Upper lobe of left lung (tissue), 6 donors: ENCODE measurements around the gene GORASP2. TPM values are rescaled to one million over a fixed set of nuclear protein-coding genes. Genes with fewer than 3 reads are reported as not detected.

ENCODE experiments used
- ATAC-seq, 2 donors: fragments of 200-7000 bp; cut with Tn5 transposase; one replicate each; pipeline ENCODE4 v1.9.1; 2022; ENCODE audit warnings: mild to moderate bottlenecking in 2 of 2, moderate library complexity in 2 of 2; ENCODE audit not compliant: low FRiP score in 2 of 2
- DNase-seq, 2 donors: peaks; one replicate each; pipeline ENCODE4 v3.0.0-alpha.2; 2019 to 2020
- H3K27ac ChIP-seq, 4 donors: fragments of 200-600 bp; sonication (generic); one replicate each; pipeline ENCODE4 v1.5.1; 2016 to 2019
- H3K27me3 ChIP-seq, 4 donors: fragments of 200-600 bp; sonication (generic); one replicate each; pipeline ENCODE4 v1.5.1; 2017 to 2019
- H3K36me3 ChIP-seq, 4 donors: fragments of 200-600 bp; sonication (generic); one replicate each; pipeline ENCODE4 v1.5.1; 2016 to 2019
- H3K4me1 ChIP-seq, 4 donors: fragments of 200-600 bp; sonication (generic); one replicate each; pipeline ENCODE4 v1.5.1; 2018 to 2019
- H3K4me3 ChIP-seq, 4 donors: fragments of 200-600 bp; sonication (generic); one replicate each; pipeline ENCODE4 v1.5.1; 2017 to 2019; ENCODE audit warnings: mild to moderate bottlenecking in 2 of 4, moderate library complexity in 1 of 4
- H3K9me3 ChIP-seq, 4 donors: fragments of 200-600 bp; sonication (generic); one replicate each; pipeline ENCODE4 v1.5.1; 2018 to 2019
- CTCF ChIP-seq, 6 experiments: fragments of 450-650 bp in 4 of 6; fragments of 200-600 bp in 2 of 6; sonication (generic) in 2 of 6; IDR thresholded peaks; one replicate each; pipeline ENCODE4 v1.5.1; 2016 to 2019; ENCODE audit warnings: antibody characterized with exemption in 6 of 6
- EP300 ChIP-seq, 4 donors: sonication (generic); formaldehyde crosslinking; IDR thresholded peaks; one replicate each; pipeline ENCODE4 v1.5.1; 2017; ENCODE audit warnings: antibody characterized with exemption in 4 of 4, control low read depth in 2 of 4
- POLR2A ChIP-seq, 4 donors: fragments of 450-650 bp; IDR thresholded peaks; one replicate each; pipeline ENCODE4 v1.5.1; 2016 to 2017; ENCODE audit warnings: antibody characterized with exemption in 4 of 4, mild to moderate bottlenecking in 2 of 4
- POLR2AphosphoS5 ChIP-seq, 2 donors: sonication (generic); formaldehyde crosslinking; IDR thresholded peaks; one replicate each; pipeline ENCODE4 v1.5.1; 2017; ENCODE audit warnings: antibody characterized with exemption in 2 of 2
- WGBS, 2 donors: methylation state at CpG; one replicate each; pipeline ENCODE4 v1.1.5; 2017 to 2018; 5-methylcytosine and 5-hydroxymethylcytosine counted together
- total RNA-seq, 6 donors: library from RNA; depleted of rRNA in 4 of 6; stranded (reverse); fragments of >200 nt in 4 of 6; gene quantifications; one replicate each; pipeline versions ENCODE4 v1.1.0 to v1.2.1, GENCODE V29; 2016 to 2021
- donor health status: DM: no; HTN: no; CAD: no; lungs with moderate emphysema.
- donor health status: DM: no; HTN: yes; CAD: no; lungs with severe emphysema.

GORASP2 gene
- total RNA-seq, 6 donors from 2014 or later, result 14.7 to 80.7 (median 59.5) TPM

- Histone ChIP-seq H3K27ac (no peak overlapping the region), H3K27me3 (no peaks in the 10 kb centered on the region), H3K4me1 (peaks cover 0 to under 1% (median 0%) of the 10 kb centered on the region in 4 donors), H3K4me3 (no peak overlapping the region), H3K9me3 (peaks cover 0 to 5% (median 2%) of the 10 kb centered on the region in 4 donors), H3K36me3 (no peaks in the 10 kb centered on the region)
- WGBS, 2 donors, result 89 to 92% methylated on average over 7 to 8 of the region's 8 CpGs
- TF ChIP-seq CTCF (IDR thresholded peaks at IDR 0.05) (no peak), EP300 (IDR thresholded peaks at IDR 0.05) (no peak), POLR2AphosphoS5 (IDR thresholded peaks at IDR 0.05) (no peak), POLR2A (IDR thresholded peaks at IDR 0.05) (no peak)
- ATAC-seq (no peak), DNase-seq (peak in 1 of 2 donors; percentile 60)
Measured at GRCh38 chr2:170922634-170923494, 6.2 kb upstream of the GORASP2 start.

GRCh38 chr2:170923799-170924198 is 5.3 kb upstream of the GORASP2 start:
- WGBS, 2 donors, result 71 to 92% methylated on average over 1 of the region's 1 CpG

GRCh38 chr2:170924969-170925368 is 4.1 kb upstream of the GORASP2 start:
- no peak for TF ChIP-seq EP300 (IDR thresholded peaks at IDR 0.05)
- no peak for TF ChIP-seq POLR2A (IDR thresholded peaks at IDR 0.05)
- no peak for TF ChIP-seq CTCF (IDR thresholded peaks at IDR 0.05)
- TF ChIP-seq POLR2AphosphoS5 (IDR thresholded peaks at IDR 0.05), result no peak
- ATAC-seq, result no peak
- Histone ChIP-seq H3K4me3 (no peak overlapping the region), H3K27ac (no peak overlapping the region), H3K4me1 (peaks cover 0 to 9% (median 5%) of the 10 kb centered on the region in 4 donors), H3K9me3 (no peaks in the 10 kb centered on the region), H3K36me3 (no peaks in the 10 kb centered on the region), H3K27me3 (no peaks in the 10 kb centered on the region)
- DNase-seq, result no peak

More at GRCh38 chr2:170923799-170924198, 5.3 kb upstream of the GORASP2 start:
- no peaks in the 10 kb centered on the region for H3K36me3 ChIP-seq
- peaks cover 0 to 9% (median 5%) of the 10 kb centered on the region in 4 donors for H3K4me1 ChIP-seq
- H3K9me3 ChIP-seq, result no peaks in the 10 kb centered on the region
- H3K27me3 ChIP-seq, result no peaks in the 10 kb centered on the region
- ATAC-seq (no peak), DNase-seq (no peak)
- no peak overlapping the region for H3K27ac ChIP-seq
- no peak overlapping the region for H3K4me3 ChIP-seq
- TF ChIP-seq POLR2A (IDR thresholded peaks at IDR 0.05), result no peak
- no peak for TF ChIP-seq POLR2AphosphoS5 (IDR thresholded peaks at IDR 0.05)
- TF ChIP-seq CTCF (IDR thresholded peaks at IDR 0.05), result no peak
- TF ChIP-seq EP300 (IDR thresholded peaks at IDR 0.05), result no peak

GRCh38 chr2:170925923-170926322 is 3.1 kb upstream of the GORASP2 start:
- DNase-seq (no peak), ATAC-seq (no peak)
- Histone ChIP-seq H3K4me3 (no peak overlapping the region), H3K27me3 (no peaks in the 10 kb centered on the region), H3K4me1 (peaks cover 9 to 17% (median 13%) of the 10 kb centered on the region in 4 donors), H3K36me3 (no peaks in the 10 kb centered on the region), H3K9me3 (no peaks in the 10 kb centered on the region), H3K27ac (no peak overlapping the region)
- TF ChIP-seq EP300 (IDR thresholded peaks at IDR 0.05) (no peak), POLR2AphosphoS5 (IDR thresholded peaks at IDR 0.05) (no peak), POLR2A (IDR thresholded peaks at IDR 0.05) (no peak)
- WGBS, 2 donors, result 75 to 76% methylated on average over 3 of the region's 3 CpGs

GRCh38 chr2:170926743-170927297 is 2.2 kb upstream of the GORASP2 start:
- Histone ChIP-seq H3K27me3 (no peaks in the 10 kb centered on the region), H3K4me3 (no peak overlapping the region), H3K4me1 (peaks cover 18 to 24% (median 21%) of the 10 kb centered on the region in 4 donors), H3K9me3 (no peaks in the 10 kb centered on the region), H3K27ac (no peak overlapping the region), H3K36me3 (no peaks in the 10 kb centered on the region)
- no peak for TF ChIP-seq EP300 (IDR thresholded peaks at IDR 0.05)
- TF ChIP-seq POLR2A (IDR thresholded peaks at IDR 0.05), result no peak
- TF ChIP-seq CTCF (IDR thresholded peaks at IDR 0.05), result no peak
- TF ChIP-seq POLR2AphosphoS5 (IDR thresholded peaks at IDR 0.05), result no peak
- WGBS, 2 donors, result 92% methylated on average over 4 of the region's 4 CpGs
- ATAC-seq (no peak), DNase-seq (no peak)
